Measurements from ENCODE around the gene UBE4B. TPM values are rescaled to one million over a fixed set of nuclear protein-coding genes. Genes with fewer than 3 reads are reported as not detected.

UBE4B gene
- total RNA-seq, 1 experiment from 2014 or later = 44.7 TPM

GRCh38 chr1:10117865-10118264 is 85.1 kb downstream of the UBE4B start:
- Histone ChIP-seq H3K4me3 (replicated peaks in 1 of 2; ENCODE audit: low read depth in 1 of 2, low read length in 2 of 2) (no peak overlapping the region), H3K4me2 (ENCODE audit: low read length) (no peak overlapping the region), H3K36me3 (ENCODE audit: control insufficient read depth in 1 of 2, insufficient read depth in 2 of 2, low read length in 2 of 2) (peaks cover 4 to 7% of the 10 kb centered on the region in 2 experiments; a peak in 3 of 4 replicates), H3K9me2 (ENCODE audit: insufficient read depth) (no peaks in the 10 kb centered on the region), H4K20me1 (ENCODE audit: insufficient read depth) (no peaks in the 10 kb centered on the region), H3K27me3 (ENCODE audit: insufficient read depth, low read length) (no peaks in the 10 kb centered on the region), H3K9me3 (ENCODE audit: control insufficient read depth in 1 of 2, insufficient read depth in 1 of 2, low read depth in 1 of 2, low read length in 2 of 2) (no peaks in the 10 kb centered on the region), H3K9ac (ENCODE audit: low read length) (no peak overlapping the region), H3K79me2 (ENCODE audit: insufficient read depth, low read length) (no peaks in the 10 kb centered on the region), H3K4me1 (ENCODE audit: control insufficient read depth in 1 of 2, insufficient read depth in 2 of 2, low read length in 2 of 2) (no peaks in the 10 kb centered on the region), H3K27ac (ENCODE audit: low read depth, low read length) (no peak overlapping the region), H2AFZ (ENCODE audit: low read depth, low read length, poor library complexity, severe bottlenecking) (no peak overlapping the region)
- intact Hi-C loops (cut with micrococcal nuclease) = no loop called here
- no peak for DNase-seq (ENCODE audit: low read depth, low spot score)
- RAD21 ChIA-PET (ENCODE audit: low non-redundant PET in 1 of 2, low total read pairs in 2 of 2, uncharacterized antibody in 2 of 2, unreplicated experiment in 2 of 2) = no interaction called here
- CTCF ChIA-PET = no interaction called here
- BruUV-seq (replicated peaks) = no TSS peak
- no peak for ATAC-seq
- TF ChIP-seq EGR1 (IDR thresholded peaks at IDR 0.05; ENCODE audit: low read depth) = no peak
- TF ChIP-seq SP1 (IDR thresholded peaks at IDR 0.05; ENCODE audit: low read depth) = no peak
- TF ChIP-seq CBX3 (IDR thresholded peaks at IDR 0.05; ENCODE audit: low read depth) = no peak
- TF ChIP-seq, protein P1, sequence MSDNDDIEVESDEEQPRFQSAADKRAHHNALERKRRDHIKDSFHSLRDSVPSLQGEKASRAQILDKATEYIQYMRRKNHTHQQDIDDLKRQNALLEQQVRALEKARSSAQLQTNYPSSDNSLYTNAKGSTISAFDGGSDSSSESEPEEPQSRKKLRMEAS (IDR thresholded peaks at IDR 0.05) = no peak
- TF ChIP-seq TCF7L2 (IDR thresholded peaks at IDR 0.05; ENCODE audit: borderline replicate concordance, extremely low read depth, insufficient read depth, insufficient read length) = no peak
- no peak for TF ChIP-seq POLR2A (IDR thresholded peaks at IDR 0.05; ENCODE audit: borderline replicate concordance, extremely low read depth, insufficient read depth, insufficient read length)
- TF ChIP-seq YY1 (IDR thresholded peaks at IDR 0.05; ENCODE audit: extremely low read depth, insufficient replicate concordance, low read depth, low read length) = no peak
- TF ChIP-seq ZNF274 (IDR thresholded peaks at IDR 0.05; ENCODE audit: low read depth, low read length) = no peak
- no peak for TF ChIP-seq POLR2AphosphoS5 (IDR thresholded peaks at IDR 0.05; ENCODE audit: low read depth, low read length)
- TF ChIP-seq SIN3A (IDR thresholded peaks at IDR 0.05; ENCODE audit: low read depth) = no peak
- no peak for TF ChIP-seq CTCF (IDR thresholded peaks at IDR 0.05 in 2 of 3, conservative IDR thresholded peaks at IDR 0.05 in 1 of 3; ENCODE audit: borderline replicate concordance in 1 of 3, insufficient read depth in 1 of 3, low read depth in 2 of 3, low read length in 2 of 3)
- TF ChIP-seq, protein P2, sequence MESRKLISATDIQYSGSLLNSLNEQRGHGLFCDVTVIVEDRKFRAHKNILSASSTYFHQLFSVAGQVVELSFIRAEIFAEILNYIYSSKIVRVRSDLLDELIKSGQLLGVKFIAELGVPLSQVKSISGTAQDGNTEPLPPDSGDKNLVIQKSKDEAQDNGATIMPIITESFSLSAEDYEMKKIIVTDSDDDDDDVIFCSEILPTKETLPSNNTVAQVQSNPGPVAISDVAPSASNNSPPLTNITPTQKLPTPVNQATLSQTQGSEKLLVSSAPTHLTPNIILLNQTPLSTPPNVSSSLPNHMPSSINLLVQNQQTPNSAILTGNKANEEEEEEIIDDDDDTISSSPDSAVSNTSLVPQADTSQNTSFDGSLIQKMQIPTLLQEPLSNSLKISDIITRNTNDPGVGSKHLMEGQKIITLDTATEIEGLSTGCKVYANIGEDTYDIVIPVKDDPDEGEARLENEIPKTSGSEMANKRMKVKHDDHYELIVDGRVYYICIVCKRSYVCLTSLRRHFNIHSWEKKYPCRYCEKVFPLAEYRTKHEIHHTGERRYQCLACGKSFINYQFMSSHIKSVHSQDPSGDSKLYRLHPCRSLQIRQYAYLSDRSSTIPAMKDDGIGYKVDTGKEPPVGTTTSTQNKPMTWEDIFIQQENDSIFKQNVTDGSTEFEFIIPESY (IDR thresholded peaks at IDR 0.05; ENCODE audit: extremely low read depth, insufficient replicate concordance, low read length) = no peak
- TF ChIP-seq EZH2 (IDR thresholded peaks at IDR 0.05) = no peak
- no peak for TF ChIP-seq EZH2phosphoT487 (IDR thresholded peaks at IDR 0.05; ENCODE audit: borderline replicate concordance)
- POLR2A ChIA-PET = no interaction called here
